GM12878 (cell line): ENCODE data around the gene STRBP.
A peak's percentile ranks its signal among the peaks of the same experiment; 100 is the strongest.

Experiments used
- CEBPB ChIP-seq, 2 experiments: fragments of 150-350 bp in 1 of 2; IDR thresholded peaks; 2 replicates each; pipeline ENCODE4 v1.6.1; 2012 to 2014; ENCODE audit warnings: low read depth in 2 of 2, low read length in 2 of 2, borderline replicate concordance in 1 of 2, inconsistent platforms in 1 of 2
- CHD2 ChIP-seq: IDR thresholded peaks from 2 replicates; pipeline ENCODE4 v1.6.1; 2011; ENCODE audit warnings: low read depth, low read length, improper control_type of control experiment, borderline replicate concordance
- CTCF ChIP-seq, 3 experiments: IDR thresholded peaks in 2 of 3; conservative IDR thresholded peaks in 1 of 3; 2 replicates each; pipeline ENCODE4 v1.5.1; 2011; ENCODE audit warnings: low read depth in 3 of 3, low read length in 3 of 3, mild to moderate bottlenecking in 3 of 3, control low read depth in 2 of 3, moderate library complexity in 2 of 3, inconsistent platforms in 1 of 3, mixed read lengths in 1 of 3; ENCODE audit not compliant: control insufficient read depth in 2 of 3, insufficient read depth in 1 of 3; ENCODE audit errors: extremely low read depth in 1 of 3
- ESRRA ChIP-seq: IDR thresholded peaks from 2 replicates; pipeline ENCODE4 v1.6.1; 2012; ENCODE audit warnings: mild to moderate bottlenecking, low read length, improper control_type of control experiment
- EZH2 ChIP-seq: IDR thresholded peaks from 2 replicates; pipeline ENCODE4 v1.6.1; 2012; ENCODE audit warnings: low read depth, mild to moderate bottlenecking, control low read depth, inconsistent platforms, low read length, borderline replicate concordance; ENCODE audit not compliant: control insufficient read depth
- FOXK2 ChIP-seq: fragments of 450-650 bp; IDR thresholded peaks from 2 replicates; pipeline ENCODE4 v1.6.1; 2017; ENCODE audit warnings: mild to moderate bottlenecking, moderate library complexity
- MYB ChIP-seq: fragments of 150-350 bp; IDR thresholded peaks from 2 replicates; pipeline ENCODE4 v1.6.1; 2014; ENCODE audit warnings: mild to moderate bottlenecking, low read depth, low read length, borderline replicate concordance
- SMAD5 ChIP-seq: IDR thresholded peaks from 2 replicates; pipeline ENCODE4 v1.6.1; 2016; ENCODE audit warnings: antibody characterized with exemption, low read depth
- SRF ChIP-seq, 2 experiments: IDR thresholded peaks; 2 replicates each; pipeline ENCODE4 v1.6.1; 2011; ENCODE audit warnings: low read depth in 2 of 2, low read length in 2 of 2, mild to moderate bottlenecking in 1 of 2, moderate library complexity in 1 of 2
- TAF1 ChIP-seq: IDR thresholded peaks from 2 replicates; pipeline ENCODE4 v1.6.1; 2011; ENCODE audit warnings: mild to moderate bottlenecking, low read depth, low read length, borderline replicate concordance
- ZNF217 ChIP-seq: fragments of 450-650 bp; IDR thresholded peaks from 2 replicates; pipeline ENCODE4 v1.6.1; 2017; ENCODE audit warnings: antibody characterized with exemption, mild to moderate bottlenecking

- TF ChIP-seq TAF1 (peak; percentile 47; the same call in 1 of the 2 replicates), SRF (IDR thresholded peaks at IDR 0.05; ENCODE audit: low read depth in 2 of 2, low read length in 2 of 2) (no peak), ESRRA (no peak), SMAD5 (no peak), MYB (no peak), FOXK2 (no peak), CEBPB (IDR thresholded peaks at IDR 0.05; ENCODE audit: borderline replicate concordance in 1 of 2, low read depth in 2 of 2, low read length in 2 of 2) (no peak), CHD2 (no peak), EZH2 (no peak), ZNF217 (peak; percentile 100), CTCF (IDR thresholded peaks at IDR 0.05 in 2 of 3, conservative IDR thresholded peaks at IDR 0.05 in 1 of 3; ENCODE audit: control insufficient read depth in 2 of 3, extremely low read depth in 1 of 3, insufficient read depth in 1 of 3, low read depth in 3 of 3, low read length in 3 of 3) (peak in 1 of 3 experiments; percentile 18; a peak in 1 of 6 replicates)
Measured at GRCh38 chr9:123268465-123269259, at the start of gene STRBP.
